ENCODE data around the gene MAGEB1.

Gene MAGEB1

GRCh38 chrX:30246769-30247489, at the start of gene MAGEB1:
TSS of gene MAGEB1 (plus strand) at chrX:30247146. CDS start at chrX:30250494, 3,348 bp downstream.
- TF ChIP-seq CTCF (IDR thresholded peaks at IDR 0.05; ENCODE audit: extremely low read depth, insufficient read depth, missing control alignments): no peak
- in situ Hi-C loops (cut with MboI; ENCODE audit: low pct_unique_long_range_greater_than_20kb, low sequenced_read_pairs, unreplicated experiment): no loop called here
- DNase-seq (ENCODE audit: low spot score): no peak

GRCh38 chrX:30212172-30212571, 34.8 kb upstream of the MAGEB1 start:
- in situ Hi-C loops (cut with MboI; ENCODE audit: low pct_unique_long_range_greater_than_20kb, low sequenced_read_pairs, unreplicated experiment): no loop called here
- TF ChIP-seq CTCF (IDR thresholded peaks at IDR 0.05; ENCODE audit: extremely low read depth, insufficient read depth, missing control alignments): no peak

GRCh38 chrX:30215357-30215843, 31.5 kb upstream of the MAGEB1 start, which contains the start of gene MAGEB2:
TSS of gene MAGEB2 (plus strand) at chrX:30215563. CDS start at chrX:30218581, 3,018 bp downstream.
- no peak for DNase-seq (ENCODE audit: low spot score)
- no peak for TF ChIP-seq CTCF (IDR thresholded peaks at IDR 0.05; ENCODE audit: extremely low read depth, insufficient read depth, missing control alignments)
- in situ Hi-C loops (cut with MboI; ENCODE audit: low pct_unique_long_range_greater_than_20kb, low sequenced_read_pairs, unreplicated experiment): no loop called here

More at GRCh38 chrX:30212172-30212571, 34.8 kb upstream of the MAGEB1 start:
- DNase-seq (ENCODE audit: low spot score): no peak

- no peak for DNase-seq (ENCODE audit: low spot score)
- in situ Hi-C loops (cut with MboI; ENCODE audit: low pct_unique_long_range_greater_than_20kb, low sequenced_read_pairs, unreplicated experiment): no loop called here
- no peak for TF ChIP-seq CTCF (IDR thresholded peaks at IDR 0.05; ENCODE audit: extremely low read depth, insufficient read depth, missing control alignments)
These were observed 29.5 kb upstream of the MAGEB1 start for GRCh38 chrX:30217465-30217864.

- in situ Hi-C loops (cut with MboI; ENCODE audit: low pct_unique_long_range_greater_than_20kb, low sequenced_read_pairs, unreplicated experiment): no loop called here
- DNase-seq (ENCODE audit: low spot score): no peak
- TF ChIP-seq CTCF (IDR thresholded peaks at IDR 0.05; ENCODE audit: extremely low read depth, insufficient read depth, missing control alignments): no peak
These were observed 27.6 kb upstream of the MAGEB1 start for GRCh38 chrX:30219372-30219771.

GRCh38 chrX:30220661-30221060, 26.3 kb upstream of the MAGEB1 start:
- no peak for DNase-seq (ENCODE audit: low spot score)
- no peak for TF ChIP-seq CTCF (IDR thresholded peaks at IDR 0.05; ENCODE audit: extremely low read depth, insufficient read depth, missing control alignments)
- in situ Hi-C loops (cut with MboI; ENCODE audit: low pct_unique_long_range_greater_than_20kb, low sequenced_read_pairs, unreplicated experiment): no loop called here

Data from GM13977 (cell line).